HEK293 (cell line): Measurements from ENCODE around the gene DOK6.

ENCODE experiments used
- SETDB1 ChIP-seq: IDR thresholded peaks from one replicate; pipeline ENCODE4 v1.6.1; 2017; ENCODE audit warnings: mild to moderate bottlenecking, low read length, moderate library complexity, mixed read lengths; ENCODE audit not compliant: insufficient read length
- ZNF341 ChIP-seq: fragments of 450-650 bp; formaldehyde crosslinking; IDR thresholded peaks from 2 replicates; pipeline ENCODE4; 2016; ENCODE audit warnings: low read depth, missing biosample characterization, missing genetic modification characterization
- TF ChIP-seq, protein P1 (sequence below): fragments of 450-650 bp; formaldehyde crosslinking; IDR thresholded peaks from 2 replicates; pipeline ENCODE4 v1.5.1; 2016; ENCODE audit warnings: missing biosample characterization, missing genetic modification characterization
- TF ChIP-seq, protein P2 (sequence below): fragments of 450-650 bp; formaldehyde crosslinking; IDR thresholded peaks from 2 replicates; pipeline ENCODE4 v1.5.1; 2016; ENCODE audit warnings: missing biosample characterization, missing genetic modification characterization

DNA sequence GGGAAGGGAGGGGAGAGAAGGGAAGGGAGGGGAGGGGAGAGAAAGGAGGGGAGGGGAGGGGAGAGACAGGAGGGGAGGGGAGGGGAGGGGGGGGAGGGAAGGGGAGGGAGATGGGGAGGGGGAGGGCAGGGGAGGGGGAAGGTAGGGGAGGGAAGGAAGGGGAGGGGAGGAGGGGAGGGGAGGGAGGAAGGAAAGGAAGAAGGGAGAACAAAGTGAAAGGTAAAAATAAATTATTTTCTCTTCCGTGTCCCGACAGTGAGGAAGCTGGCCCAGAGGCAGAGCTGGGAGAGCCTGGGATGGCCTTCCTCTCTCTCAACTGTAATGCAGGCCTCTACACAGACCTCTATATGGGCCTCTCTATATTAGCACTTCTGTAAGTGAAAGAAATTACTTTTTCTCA, 493.8 kb downstream of the DOK6 start:
- TF ChIP-seq, protein P1, sequence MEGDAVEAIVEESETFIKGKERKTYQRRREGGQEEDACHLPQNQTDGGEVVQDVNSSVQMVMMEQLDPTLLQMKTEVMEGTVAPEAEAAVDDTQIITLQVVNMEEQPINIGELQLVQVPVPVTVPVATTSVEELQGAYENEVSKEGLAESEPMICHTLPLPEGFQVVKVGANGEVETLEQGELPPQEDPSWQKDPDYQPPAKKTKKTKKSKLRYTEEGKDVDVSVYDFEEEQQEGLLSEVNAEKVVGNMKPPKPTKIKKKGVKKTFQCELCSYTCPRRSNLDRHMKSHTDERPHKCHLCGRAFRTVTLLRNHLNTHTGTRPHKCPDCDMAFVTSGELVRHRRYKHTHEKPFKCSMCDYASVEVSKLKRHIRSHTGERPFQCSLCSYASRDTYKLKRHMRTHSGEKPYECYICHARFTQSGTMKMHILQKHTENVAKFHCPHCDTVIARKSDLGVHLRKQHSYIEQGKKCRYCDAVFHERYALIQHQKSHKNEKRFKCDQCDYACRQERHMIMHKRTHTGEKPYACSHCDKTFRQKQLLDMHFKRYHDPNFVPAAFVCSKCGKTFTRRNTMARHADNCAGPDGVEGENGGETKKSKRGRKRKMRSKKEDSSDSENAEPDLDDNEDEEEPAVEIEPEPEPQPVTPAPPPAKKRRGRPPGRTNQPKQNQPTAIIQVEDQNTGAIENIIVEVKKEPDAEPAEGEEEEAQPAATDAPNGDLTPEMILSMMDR (tag by site-specific recombination) = no peak
- TF ChIP-seq, protein P2, sequence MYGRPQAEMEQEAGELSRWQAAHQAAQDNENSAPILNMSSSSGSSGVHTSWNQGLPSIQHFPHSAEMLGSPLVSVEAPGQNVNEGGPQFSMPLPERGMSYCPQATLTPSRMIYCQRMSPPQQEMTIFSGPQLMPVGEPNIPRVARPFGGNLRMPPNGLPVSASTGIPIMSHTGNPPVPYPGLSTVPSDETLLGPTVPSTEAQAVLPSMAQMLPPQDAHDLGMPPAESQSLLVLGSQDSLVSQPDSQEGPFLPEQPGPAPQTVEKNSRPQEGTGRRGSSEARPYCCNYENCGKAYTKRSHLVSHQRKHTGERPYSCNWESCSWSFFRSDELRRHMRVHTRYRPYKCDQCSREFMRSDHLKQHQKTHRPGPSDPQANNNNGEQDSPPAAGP = no peak
- TF ChIP-seq SETDB1 = no peak
- TF ChIP-seq ZNF341 (tag by site-specific recombination) = no peak
